K562 (cell line): Measurements from ENCODE around the gene SMARCA1. TPM values are rescaled to one million over a fixed set of nuclear protein-coding genes. Genes with fewer than 3 reads are reported as not detected.

Source experiments
- ATAC-seq: fragments of 200-7000 bp; cut with Tn5 transposase; 3 replicates; pipeline ENCODE4 v1.9.1; 2020; ENCODE audit warnings: moderate library complexity
- BruUV-seq: library from RNA; stranded (reverse); fragments of 400-500 nt; replicated peaks from 2 replicates; lab custom pipeline; 2021; lab: Mats Ljungman, UMichigan
- CTCF ChIA-PET: fragments of 300-600 bp; formaldehyde crosslinking; extraction: SDS; loops from one replicate; lab custom pipeline; 2021; ENCODE audit warnings: low intra/inter-chr PET ratio; lab: Yijun Ruan, JAX
- POLR2A ChIA-PET: fragments of 300-600, 350-650 bp; sonication (Branson Sonifier 250); formaldehyde crosslinking; extraction: SDS; loops from one replicate; lab custom pipeline; 2021; ENCODE audit warnings: antibody characterized with exemption, inconsistent platforms; lab: Yijun Ruan, JAX
- DNase-seq, 4 experiments: peaks; one replicate each; pipeline versions ENCODE4 v3.0.0 to v3.0.0-alpha.2; 2011 to 2018; ENCODE audit warnings: low spot score in 3 of 4, mixed read lengths in 3 of 4; ENCODE audit errors: extremely low read depth in 1 of 4
- FAIRE-seq: peaks from 2 replicates; lab custom pipeline; 2011; peaks lifted over from hg19 to GRCh38; lab: Jason Lieb, UNC
- H2AFZ ChIP-seq: 2 replicates; pipeline ENCODE4 v1.6.0; 2011; ENCODE audit warnings: low read depth, low read length, control low read depth, inconsistent platforms
- H3K27ac ChIP-seq: fragments of 200-600 bp; 3 replicates; pipeline ENCODE4 v1.8.0; 2011; ENCODE audit warnings: low read depth, mild to moderate bottlenecking, control low read depth, inconsistent platforms, low read length, moderate library complexity, mixed read lengths; ENCODE audit errors: extremely low read depth
- H3K27me3 ChIP-seq, 2 experiments: fragments of 300-600 bp in 1 of 2; 2 replicates in 1 of 2; 3 replicates in 1 of 2; pipeline versions ENCODE4 v1.6.0 to v1.8.0; 2011; ENCODE audit warnings: inconsistent platforms in 2 of 2, low read length in 2 of 2, mild to moderate bottlenecking in 1 of 2, mixed read lengths in 1 of 2, moderate library complexity in 1 of 2; ENCODE audit not compliant: control insufficient read depth in 2 of 2, insufficient read depth in 2 of 2
- H3K36me3 ChIP-seq: fragments of 300-600 bp; 3 replicates; pipeline ENCODE4 v1.8.0; 2011; ENCODE audit warnings: mild to moderate bottlenecking, low read length, inconsistent platforms; ENCODE audit not compliant: control insufficient read depth, insufficient read depth
- H3K4me1 ChIP-seq, 2 experiments: fragments of 200-600 bp in 1 of 2; replicated peaks in 1 of 2; 2 replicates in 1 of 2; 3 replicates in 1 of 2; pipeline versions ENCODE4 v1.5.1 to v1.8.0; 2011; ENCODE audit warnings: inconsistent platforms in 2 of 2, low read length in 2 of 2, mild to moderate bottlenecking in 1 of 2, mixed read lengths in 1 of 2, moderate library complexity in 1 of 2; ENCODE audit not compliant: control insufficient read depth in 2 of 2, insufficient read depth in 2 of 2
- H3K4me2 ChIP-seq: 2 replicates; pipeline ENCODE4 v1.6.1; 2011; ENCODE audit warnings: low read length, control low read depth, inconsistent platforms, mixed read lengths; ENCODE audit not compliant: insufficient read depth
- H3K4me3 ChIP-seq: fragments of 200-600 bp; sonication (generic), shearing (Covaris generic); 2 replicates; pipeline ENCODE4 v1.5.1; 2016; ENCODE audit warnings: control low read depth, inconsistent platforms
- H3K79me2 ChIP-seq: fragments of 200-600 bp; 3 replicates; pipeline ENCODE4 v1.8.0; 2011; ENCODE audit warnings: low read length, inconsistent platforms; ENCODE audit not compliant: control insufficient read depth, insufficient read depth
- H3K9ac ChIP-seq, 2 experiments: 2 replicates each; pipeline versions ENCODE4 v1.6.0 to v1.6.1; 2011; ENCODE audit warnings: low read depth in 2 of 2, low read length in 2 of 2, control low read depth in 1 of 2, inconsistent platforms in 1 of 2, mild to moderate bottlenecking in 1 of 2, mixed read lengths in 1 of 2; ENCODE audit not compliant: insufficient read depth in 1 of 2
- H3K9me1 ChIP-seq: one replicate; pipeline ENCODE4 v1.6.0; 2011; ENCODE audit warnings: inconsistent platforms, mild to moderate bottlenecking, low read length, moderate library complexity; ENCODE audit not compliant: control insufficient read depth, insufficient read depth
- H3K9me3 ChIP-seq: replicated peaks from 2 replicates; pipeline ENCODE4 v1.5.1; 2011; ENCODE audit warnings: low read depth, low read length, inconsistent platforms; ENCODE audit not compliant: control insufficient read depth, insufficient read depth
- H4K20me1 ChIP-seq: replicated peaks from 2 replicates; pipeline ENCODE4 v1.6.1; 2011; ENCODE audit warnings: low read length, inconsistent platforms, mixed read lengths; ENCODE audit not compliant: control insufficient read depth, insufficient read depth
- ATF7 ChIP-seq: fragments of 450-650 bp; IDR thresholded peaks from 2 replicates; pipeline ENCODE4 v1.7.1; 2014; ENCODE audit warnings: mild to moderate bottlenecking, moderate library complexity
- E4F1 ChIP-seq: fragments of 250-450 bp; sonication (Bioruptor Pico); IDR thresholded peaks from 2 replicates; pipeline ENCODE4 v1.5.0; 2021; ENCODE audit warnings: mild to moderate bottlenecking, borderline replicate concordance
- KLF10 ChIP-seq: fragments of 250-450 bp; sonication (Bioruptor Pico); IDR thresholded peaks from 2 replicates; pipeline ENCODE4 v1.6.1; 2021; ENCODE audit warnings: matching md5 sums
- MAZ ChIP-seq, 2 experiments: fragments of 450-650 bp in 1 of 2; sonication (generic) in 1 of 2; formaldehyde crosslinking; IDR thresholded peaks in 1 of 2; conservative IDR thresholded peaks in 1 of 2; 2 replicates each; pipeline versions ENCODE4 v1.4.0 to v1.5.0; 2020; ENCODE audit warnings: mild to moderate bottlenecking in 1 of 2, missing genetic modification reagents in 1 of 2
- NCOR1 ChIP-seq: fragments of 450-650 bp; IDR thresholded peaks from 2 replicates; pipeline ENCODE4 v1.6.1; 2016; ENCODE audit warnings: mild to moderate bottlenecking, moderate library complexity
- POLR2AphosphoS2 ChIP-seq: IDR thresholded peaks from 2 replicates; pipeline ENCODE4 v1.6.1; 2012; ENCODE audit warnings: low read length, improper control_type of control experiment
- POLR2G ChIP-seq: fragments of 200-400 bp; formaldehyde crosslinking; IDR thresholded peaks from 2 replicates; pipeline ENCODE4 v1.6.1; 2017; ENCODE audit warnings: low read depth, mild to moderate bottlenecking, antibody characterized with exemption, low read length, moderate library complexity
- SP2 ChIP-seq: IDR thresholded peaks from 2 replicates; pipeline ENCODE4 v1.6.1; 2011; ENCODE audit warnings: mild to moderate bottlenecking, low read depth, low read length, moderate library complexity; ENCODE audit not compliant: poor library complexity, severe bottlenecking; ENCODE audit errors: extremely low read depth
- TAF9B ChIP-seq: fragments of 450-650 bp; IDR thresholded peaks from 2 replicates; pipeline ENCODE4 v1.6.1; 2018; ENCODE audit warnings: mild to moderate bottlenecking; ENCODE audit not compliant: partially characterized antibody
- THAP12 ChIP-seq: fragments of 250-450 bp; sonication (Bioruptor Pico); IDR thresholded peaks from 2 replicates; pipeline ENCODE4 v1.9.0; 2021; ENCODE audit warnings: mild to moderate bottlenecking, inconsistent platforms
- XRCC3 ChIP-seq: fragments of 450-650 bp; IDR thresholded peaks from 2 replicates; pipeline ENCODE4 v1.6.1; 2017; ENCODE audit warnings: mild to moderate bottlenecking, moderate library complexity
- ZBTB17 ChIP-seq: fragments of 450-650 bp; formaldehyde crosslinking; IDR thresholded peaks from 2 replicates; pipeline ENCODE4 v1.4.0; 2020; ENCODE audit warnings: mild to moderate bottlenecking
- ZBTB49 ChIP-seq: sonication (generic); formaldehyde crosslinking; IDR thresholded peaks from 2 replicates; pipeline ENCODE4 v1.8.0; 2022; ENCODE audit warnings: missing genetic modification reagents, mild to moderate bottlenecking, borderline replicate concordance
- ZFP30 ChIP-seq: fragments of 250-450 bp; sonication (Bioruptor Pico); IDR thresholded peaks from 2 replicates; pipeline ENCODE4 v1.8.0; 2022; ENCODE audit warnings: moderate library complexity, mild to moderate bottlenecking, inconsistent platforms, borderline replicate concordance
- ZFPM2 ChIP-seq: fragments of 250-450 bp; sonication (Bioruptor Pico); IDR thresholded peaks from 2 replicates; pipeline ENCODE4 v1.5.1; 2022; ENCODE audit warnings: mild to moderate bottlenecking
- ZNF23 ChIP-seq: fragments of 250-450 bp; sonication (Bioruptor Pico); IDR thresholded peaks from 2 replicates; pipeline ENCODE4 v1.4.0; 2020; ENCODE audit warnings: mild to moderate bottlenecking
- ZNF263 ChIP-seq: sonication (generic); formaldehyde crosslinking; IDR thresholded peaks from 2 replicates; pipeline ENCODE4 v1.8.0; 2022; ENCODE audit warnings: mild to moderate bottlenecking, missing genetic modification reagents, borderline replicate concordance
- WGBS: fragments of 100-300 bp; shearing (Covaris generic); methylation state at CpG from one replicate; pipeline ENCODE4 v1.1.6; 2016; ENCODE audit warnings: low coverage, mixed read lengths; ENCODE audit not compliant: insufficient coverage; ENCODE audit errors: missing lambda C conversion rate; 5-methylcytosine and 5-hydroxymethylcytosine counted together
- in situ Hi-C: fragments of 300-500 bp; cut with MboI; formaldehyde crosslinking; loops from 4 replicates; pipeline ENCODE4 v1.15.0; 2018; ENCODE audit warnings: inconsistent platforms, mixed read lengths
- intact Hi-C: fragments of 100-400 bp; cut with micrococcal nuclease; formaldehyde crosslinking; loops from 2 replicates; pipeline ENCODE4 v1.14.2; 2022
- polyA plus RNA-seq, 8 experiments: library from polyadenylated mRNA; depleted of rRNA in 4 of 8; stranded (reverse) in 5 of 8; unstranded in 3 of 8; fragments of >200 nt; fragmentation: Nextera tagmentation in 2 of 8; fragmentation: Illumina TruSeq in 1 of 8; extraction: Ambion mirVana in 2 of 8; extraction: Trizol in 1 of 8; gene quantifications; 2 replicates each; pipeline versions ENCODE4 v1.2.1 to v1.2.3, GENCODE V29; 2011 to 2014; ENCODE audit warnings: inconsistent platforms in 1 of 8, missing spikeins in 1 of 8
- total RNA-seq, 7 experiments: library from RNA; depleted of rRNA in 6 of 7; stranded (reverse); fragments of >200 nt in 6 of 7; fragmentation: Illumina TruSeq in 2 of 7; extraction: Trizol in 2 of 7; gene quantifications; 2 replicates each; pipeline versions ENCODE4 v1.2.1 to v1.2.3, GENCODE V29; 2011 to 2021; ENCODE audit warnings: low replicate concordance in 1 of 7

The SMARCA1 gene
- total and polyA plus RNA-seq, 9 of the 15 experiments (the other 6 are each of a cell fraction or from before 2014, with no cell fraction given), result 0.42 to 3.0 (median 2.0) TPM

GRCh38 chrX:129510331-129510730 lies 13.0 kb downstream of the SMARCA1 start:
- H3K9ac ChIP-seq, result no peak overlapping the region
- TF ChIP-seq ZFPM2 (CRISPR knock-in tag), result no peak
- TF ChIP-seq ZFP30 (CRISPR knock-in tag), result no peak
- no peak for TF ChIP-seq POLR2AphosphoS2
- no peak for TF ChIP-seq NCOR1
- no peak for TF ChIP-seq ZNF263 (CRISPR knock-in tag)
- TF ChIP-seq KLF10 (CRISPR knock-in tag), result no peak
- no peak for TF ChIP-seq MAZ (CRISPR knock-in tag; conservative IDR thresholded peaks at IDR 0.05 in 1 of 2, IDR thresholded peaks at IDR 0.05 in 1 of 2)
- TF ChIP-seq POLR2G, result no peak
- no peak for TF ChIP-seq ATF7
- TF ChIP-seq E4F1, result no peak
- no peak for TF ChIP-seq SP2
- no peak for TF ChIP-seq XRCC3
- no peak for TF ChIP-seq TAF9B
- no peak for TF ChIP-seq ZBTB17 (CRISPR knock-in tag)
- TF ChIP-seq ZNF23 (CRISPR knock-in tag), result no peak
- TF ChIP-seq ZBTB49 (CRISPR knock-in tag), result no peak
- no peak for TF ChIP-seq THAP12 (CRISPR knock-in tag)

More at GRCh38 chrX:129510331-129510730, 13.0 kb downstream of the SMARCA1 start:
- Histone ChIP-seq H3K4me2 (no peak overlapping the region), H3K27ac (no peak overlapping the region), H3K4me3 (no peak overlapping the region), H4K20me1 (no peaks in the 10 kb centered on the region), H3K9me1 (no peaks in the 10 kb centered on the region), H2AFZ (no peak overlapping the region), H3K4me1 (no peaks in the 10 kb centered on the region), H3K36me3 (no peaks in the 10 kb centered on the region), H3K9me3 (no peaks in the 10 kb centered on the region), H3K79me2 (no peaks in the 10 kb centered on the region), H3K27me3 (no peaks in the 10 kb centered on the region)
- DNase-seq (no peak), ATAC-seq (no peak), FAIRE-seq (no peak)
- ChIA-PET POLR2A (interaction anchor here (1.2 kb wide), 1 partner anchor 39 kb away, joined by 3 read pairs; no protein-coding TSS in a partner anchor), CTCF (no interaction called here)
- intact Hi-C loops, result no loop called here
- 5% methylated on average over 7 of the region's 7 CpGs for WGBS
- in situ Hi-C loops, result no loop called here
- no TSS peak for BruUV-seq
